ENCODE data around the gene WSB1.
A peak's percentile ranks its signal among the peaks of the same experiment; 100 is the strongest.
"Not testable (repeated sequence)": the region's sequence is repeated elsewhere in the genome, so short reads cannot be mapped to it uniquely, and the experiment has no call there.

Gene WSB1

DNA sequence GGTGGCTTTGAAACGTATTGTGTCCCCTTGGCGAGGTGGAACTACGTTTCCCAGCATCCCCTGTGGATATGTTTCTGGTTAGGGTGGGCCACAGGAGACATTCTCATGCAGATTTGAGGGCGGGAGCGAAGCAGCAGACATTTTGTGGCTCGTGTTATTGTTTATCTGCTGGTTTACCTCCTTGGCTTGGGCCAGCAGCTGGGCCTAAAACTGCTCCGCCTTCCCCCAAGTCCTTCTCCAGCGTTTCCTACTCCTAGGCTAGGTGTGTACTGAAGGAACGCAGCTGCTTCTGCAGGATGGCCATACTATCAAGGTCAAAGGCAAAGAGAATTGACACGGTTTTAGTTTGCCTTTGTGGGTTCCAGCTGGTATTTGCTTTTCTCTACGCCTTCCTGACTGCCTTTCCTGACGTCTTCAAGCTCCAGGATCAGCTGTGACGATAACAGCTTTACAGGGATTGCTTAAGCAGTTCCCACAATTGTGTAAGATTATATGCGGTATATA, 17.2 kb upstream of the WSB1 start:
- peaks cover 0 to 13% (median 4%) of the 10 kb centered on the region in 5 donors for H3K4me1 ChIP-seq (ENCODE audit: control insufficient read depth in 5 of 5, insufficient read depth in 5 of 5, low read length in 5 of 5)
- H3K27ac ChIP-seq (ENCODE audit: low read depth, low read length), result no peak overlapping the region
- H3K36me3 ChIP-seq (ENCODE audit: control insufficient read depth in 5 of 5, insufficient read depth in 5 of 5, low read length in 5 of 5), result no peaks in the 10 kb centered on the region
- H3K9ac ChIP-seq (ENCODE audit: low read length in 5 of 5), result no peak overlapping the region
- no peaks in the 10 kb centered on the region for H3K9me3 ChIP-seq (ENCODE audit: control insufficient read depth in 5 of 5, low read length in 5 of 5)
- no peak overlapping the region for H3K4me3 ChIP-seq (ENCODE audit: low read depth in 1 of 5, low read length in 5 of 5)
- no peaks in the 10 kb centered on the region for H3K27me3 ChIP-seq (ENCODE audit: control insufficient read depth in 5 of 5, insufficient read depth in 4 of 5, low read length in 5 of 5)

GRCh38 chr17:27279132-27279531, 14.8 kb upstream of the WSB1 start:
- H3K4me3 ChIP-seq (ENCODE audit: low read depth in 1 of 5, low read length in 5 of 5); H3K9ac ChIP-seq (ENCODE audit: low read length in 5 of 5); H3K27ac ChIP-seq (ENCODE audit: low read depth, low read length); H3K9me3 ChIP-seq (ENCODE audit: control insufficient read depth in 5 of 5, low read length in 5 of 5); H3K27me3 ChIP-seq (ENCODE audit: control insufficient read depth in 5 of 5, insufficient read depth in 4 of 5, low read length in 5 of 5); H3K36me3 ChIP-seq (ENCODE audit: control insufficient read depth in 5 of 5, insufficient read depth in 5 of 5, low read length in 5 of 5): not testable (repeated sequence)
- peaks cover 0 to 36% (median 18%) of the 10 kb centered on the region in 5 donors for H3K4me1 ChIP-seq (ENCODE audit: control insufficient read depth in 5 of 5, insufficient read depth in 5 of 5, low read length in 5 of 5)

DNA sequence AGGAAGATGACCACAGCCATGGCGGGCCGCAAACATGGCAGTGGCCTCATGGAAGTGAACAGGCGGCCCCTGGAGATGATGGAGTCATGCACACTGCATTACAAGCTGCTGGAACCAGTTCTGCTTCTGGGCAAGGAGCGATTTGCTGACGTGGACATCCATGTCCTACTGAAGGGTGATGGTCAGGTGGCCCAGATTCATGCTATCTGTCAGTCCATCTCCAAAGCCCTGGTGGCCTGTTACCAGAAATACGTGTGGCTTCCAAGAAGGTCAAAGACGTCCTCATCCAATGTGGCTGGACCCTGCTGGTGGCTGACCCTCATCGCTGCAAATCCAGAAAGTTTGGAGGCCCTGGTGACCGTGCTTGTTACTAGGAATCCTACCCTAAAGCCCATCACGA, 13.4 kb upstream of the WSB1 start:
- Histone ChIP-seq H3K36me3 (ENCODE audit: control insufficient read depth in 5 of 5, insufficient read depth in 5 of 5, low read length in 5 of 5) (no peaks in the 10 kb centered on the region), H3K27me3 (ENCODE audit: control insufficient read depth in 5 of 5, insufficient read depth in 4 of 5, low read length in 5 of 5) (no peaks in the 10 kb centered on the region), H3K27ac (ENCODE audit: low read depth, low read length) (no peak overlapping the region), H3K4me1 (ENCODE audit: control insufficient read depth in 5 of 5, insufficient read depth in 5 of 5, low read length in 5 of 5) (peaks cover 0 to 46% (median 23%) of the 10 kb centered on the region in 5 donors), H3K9me3 (ENCODE audit: control insufficient read depth in 5 of 5, low read length in 5 of 5) (no peaks in the 10 kb centered on the region), H3K9ac (ENCODE audit: low read length in 5 of 5) (no peak overlapping the region), H3K4me3 (ENCODE audit: low read depth in 1 of 5, low read length in 5 of 5) (no peak overlapping the region)

DNA sequence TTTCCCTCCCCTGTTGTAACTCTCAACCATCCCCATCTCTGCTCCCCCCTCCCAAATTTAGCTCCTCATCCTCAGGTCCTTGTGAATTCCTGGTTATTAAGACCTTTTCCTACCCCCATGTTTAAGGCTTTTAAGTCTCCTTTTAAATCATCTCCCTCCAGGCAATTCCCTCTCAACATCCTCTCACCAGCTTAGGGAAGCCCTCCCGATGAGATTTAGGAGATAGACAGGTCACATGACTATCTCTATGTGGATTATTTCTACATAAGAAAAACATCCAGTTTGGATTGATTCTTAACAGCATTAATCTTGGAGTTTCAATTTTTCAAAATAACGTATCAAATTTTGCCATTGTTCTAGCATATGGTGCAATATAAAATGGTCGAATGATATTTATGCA, 12.5 kb upstream of the WSB1 start:
- Histone ChIP-seq H3K9ac (ENCODE audit: low read length in 5 of 5) (no peak overlapping the region), H3K9me3 (ENCODE audit: control insufficient read depth in 5 of 5, low read length in 5 of 5) (no peaks in the 10 kb centered on the region), H3K36me3 (ENCODE audit: control insufficient read depth in 5 of 5, insufficient read depth in 5 of 5, low read length in 5 of 5) (no peaks in the 10 kb centered on the region), H3K4me1 (ENCODE audit: control insufficient read depth in 5 of 5, insufficient read depth in 5 of 5, low read length in 5 of 5) (peaks cover 0 to 48% (median 23%) of the 10 kb centered on the region in 5 donors), H3K4me3 (ENCODE audit: low read depth in 1 of 5, low read length in 5 of 5) (no peak overlapping the region), H3K27me3 (ENCODE audit: control insufficient read depth in 5 of 5, insufficient read depth in 4 of 5, low read length in 5 of 5) (no peaks in the 10 kb centered on the region), H3K27ac (ENCODE audit: low read depth, low read length) (peak overlapping the region; percentile 10)

- Histone ChIP-seq H3K4me3 (ENCODE audit: low read depth in 1 of 5, low read length in 5 of 5) (no peak overlapping the region), H3K27me3 (ENCODE audit: control insufficient read depth in 5 of 5, insufficient read depth in 4 of 5, low read length in 5 of 5) (no peaks in the 10 kb centered on the region), H3K36me3 (ENCODE audit: control insufficient read depth in 5 of 5, insufficient read depth in 5 of 5, low read length in 5 of 5) (no peaks in the 10 kb centered on the region), H3K9ac (ENCODE audit: low read length in 5 of 5) (no peak overlapping the region), H3K9me3 (ENCODE audit: control insufficient read depth in 5 of 5, low read length in 5 of 5) (no peaks in the 10 kb centered on the region), H3K27ac (ENCODE audit: low read depth, low read length) (peak overlapping the region; percentile 10), H3K4me1 (ENCODE audit: control insufficient read depth in 5 of 5, insufficient read depth in 5 of 5, low read length in 5 of 5) (peaks cover 0 to 48% (median 23%) of the 10 kb centered on the region in 5 donors)
Observed at GRCh38 chr17:27282054-27282551, 11.8 kb upstream of the WSB1 start.

- H3K4me3 ChIP-seq (ENCODE audit: low read depth in 1 of 5, low read length in 5 of 5), result no peak overlapping the region
- no peak overlapping the region for H3K27ac ChIP-seq (ENCODE audit: low read depth, low read length)
- H3K36me3 ChIP-seq (ENCODE audit: control insufficient read depth in 5 of 5, insufficient read depth in 5 of 5, low read length in 5 of 5), result no peaks in the 10 kb centered on the region
- peaks cover 0 to 48% (median 23%) of the 10 kb centered on the region in 5 donors for H3K4me1 ChIP-seq (ENCODE audit: control insufficient read depth in 5 of 5, insufficient read depth in 5 of 5, low read length in 5 of 5)
- no peaks in the 10 kb centered on the region for H3K9me3 ChIP-seq (ENCODE audit: control insufficient read depth in 5 of 5, low read length in 5 of 5)
- no peak overlapping the region for H3K9ac ChIP-seq (ENCODE audit: low read length in 5 of 5)
- H3K27me3 ChIP-seq (ENCODE audit: control insufficient read depth in 5 of 5, insufficient read depth in 4 of 5, low read length in 5 of 5), result no peaks in the 10 kb centered on the region
Observed at GRCh38 chr17:27283060-27283459, 10.9 kb upstream of the WSB1 start.

GRCh38 chr17:27283751-27284150, 10.2 kb upstream of the WSB1 start:
- Histone ChIP-seq H3K27me3 (ENCODE audit: control insufficient read depth in 5 of 5, insufficient read depth in 4 of 5, low read length in 5 of 5) (no peaks in the 10 kb centered on the region), H3K36me3 (ENCODE audit: control insufficient read depth in 5 of 5, insufficient read depth in 5 of 5, low read length in 5 of 5) (no peaks in the 10 kb centered on the region), H3K4me1 (ENCODE audit: control insufficient read depth in 5 of 5, insufficient read depth in 5 of 5, low read length in 5 of 5) (peaks cover 0 to 48% (median 23%) of the 10 kb centered on the region in 5 donors), H3K9me3 (ENCODE audit: control insufficient read depth in 5 of 5, low read length in 5 of 5) (no peaks in the 10 kb centered on the region), H3K27ac (ENCODE audit: low read depth, low read length) (no peak overlapping the region), H3K9ac (ENCODE audit: low read length in 5 of 5) (no peak overlapping the region), H3K4me3 (ENCODE audit: low read depth in 1 of 5, low read length in 5 of 5) (no peak overlapping the region)

DNA sequence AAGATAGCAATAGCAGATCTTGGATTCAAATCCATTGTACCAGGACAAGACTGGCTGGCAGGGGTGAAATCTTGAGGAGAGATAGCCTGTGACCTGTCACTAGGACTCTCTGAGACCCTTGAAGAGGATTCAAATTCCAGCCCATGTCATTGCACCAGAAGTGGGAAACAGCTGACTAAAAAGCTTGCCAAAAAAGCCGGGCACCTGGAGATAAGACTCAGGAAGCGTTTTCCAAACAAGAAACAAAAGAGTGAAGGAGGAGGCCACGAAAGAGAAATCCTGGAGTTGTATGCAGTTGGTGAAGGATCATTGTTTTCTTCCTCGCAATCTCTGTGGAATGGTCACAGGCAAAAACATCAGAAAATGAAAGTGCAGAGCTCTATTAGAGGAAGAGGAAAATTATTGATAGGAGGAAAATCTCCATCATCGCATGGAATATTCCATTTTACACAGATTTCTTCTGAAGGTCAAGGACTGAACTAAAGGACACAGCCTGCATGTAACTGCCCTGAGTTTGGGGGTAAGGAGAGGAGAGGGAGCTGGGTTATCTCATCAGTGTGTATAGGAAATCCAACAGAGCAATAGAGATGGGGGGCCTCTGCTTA, 9.0 kb upstream of the WSB1 start:
- Histone ChIP-seq H3K9ac (ENCODE audit: low read length in 5 of 5) (no peak overlapping the region), H3K4me3 (ENCODE audit: low read depth in 1 of 5, low read length in 5 of 5) (peak overlapping the region in 1 of 5 donors; percentile 29), H3K27ac (ENCODE audit: low read depth, low read length) (no peak overlapping the region), H3K36me3 (ENCODE audit: control insufficient read depth in 5 of 5, insufficient read depth in 5 of 5, low read length in 5 of 5) (no peaks in the 10 kb centered on the region), H3K27me3 (ENCODE audit: control insufficient read depth in 5 of 5, insufficient read depth in 4 of 5, low read length in 5 of 5) (no peaks in the 10 kb centered on the region), H3K4me1 (ENCODE audit: control insufficient read depth in 5 of 5, insufficient read depth in 5 of 5, low read length in 5 of 5) (peaks cover 0 to 48% (median 23%) of the 10 kb centered on the region in 5 donors), H3K9me3 (ENCODE audit: control insufficient read depth in 5 of 5, low read length in 5 of 5) (no peaks in the 10 kb centered on the region)

- H3K4me1 ChIP-seq (ENCODE audit: control insufficient read depth in 5 of 5, insufficient read depth in 5 of 5, low read length in 5 of 5), result peaks cover 0 to 46% (median 23%) of the 10 kb centered on the region in 5 donors
- peak overlapping the region in 1 of 5 donors; percentile 39 for H3K9ac ChIP-seq (ENCODE audit: low read length in 5 of 5)
- no peaks in the 10 kb centered on the region for H3K36me3 ChIP-seq (ENCODE audit: control insufficient read depth in 5 of 5, insufficient read depth in 5 of 5, low read length in 5 of 5)
- H3K4me3 ChIP-seq (ENCODE audit: low read depth in 1 of 5, low read length in 5 of 5), result no peak overlapping the region
- no peak overlapping the region for H3K27ac ChIP-seq (ENCODE audit: low read depth, low read length)
- no peaks in the 10 kb centered on the region for H3K9me3 ChIP-seq (ENCODE audit: control insufficient read depth in 5 of 5, low read length in 5 of 5)
- no peaks in the 10 kb centered on the region for H3K27me3 ChIP-seq (ENCODE audit: control insufficient read depth in 5 of 5, insufficient read depth in 4 of 5, low read length in 5 of 5)
Observed at GRCh38 chr17:27285516-27285915, 8.4 kb upstream of the WSB1 start.

DNA sequence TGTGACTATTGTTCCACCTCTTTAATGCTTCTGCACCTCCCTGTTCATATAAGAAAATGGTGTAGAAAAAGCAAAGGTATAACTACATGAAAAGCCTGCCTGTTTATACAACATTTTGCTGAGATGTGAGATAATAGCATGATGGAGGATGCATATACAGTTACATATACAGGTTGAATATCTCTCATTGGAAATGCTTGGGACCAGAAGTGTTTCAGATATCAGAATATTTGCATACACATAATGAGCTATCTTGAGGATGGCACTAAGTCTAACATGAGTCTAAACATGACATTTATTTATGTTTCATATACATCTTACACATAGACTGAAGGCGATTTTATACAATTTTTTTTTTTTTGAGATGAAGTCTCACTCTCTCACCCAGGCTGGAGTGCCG, 5.7 kb upstream of the WSB1 start:
- peaks cover under 1 to 26% (median 7%) of the 10 kb centered on the region in 5 donors for H3K4me1 ChIP-seq (ENCODE audit: control insufficient read depth in 5 of 5, insufficient read depth in 5 of 5, low read length in 5 of 5)

More for the DNA sequence above, 5.7 kb upstream of the WSB1 start:
- H3K4me3 ChIP-seq (ENCODE audit: low read depth in 1 of 5, low read length in 5 of 5), result no peak overlapping the region
- H3K9ac ChIP-seq (ENCODE audit: low read length in 5 of 5), result no peak overlapping the region
- no peaks in the 10 kb centered on the region for H3K27me3 ChIP-seq (ENCODE audit: control insufficient read depth in 5 of 5, insufficient read depth in 4 of 5, low read length in 5 of 5)
- no peak overlapping the region for H3K27ac ChIP-seq (ENCODE audit: low read depth, low read length)
- no peaks in the 10 kb centered on the region for H3K9me3 ChIP-seq (ENCODE audit: control insufficient read depth in 5 of 5, low read length in 5 of 5)
- no peaks in the 10 kb centered on the region for H3K36me3 ChIP-seq (ENCODE audit: control insufficient read depth in 5 of 5, insufficient read depth in 5 of 5, low read length in 5 of 5)

Data from subcutaneous abdominal adipose tissue (tissue), 5 donors.